Lung (tissue), 13 donors: ENCODE results near the gene GALR3. TPM values are rescaled to one million over a fixed set of nuclear protein-coding genes. Genes with fewer than 3 reads are reported as not detected.

Experiments
- ATAC-seq: fragments of 200-7000 bp; cut with Tn5 transposase; one replicate; pipeline ENCODE4 v1.9.1; 2020; ENCODE audit warnings: moderate number of reproducible peaks; ENCODE audit not compliant: insufficient read depth, low FRiP score
- DNase-seq, 3 donors: peaks; one replicate each; pipeline ENCODE4 v3.0.0-alpha.2; 2013 to 2017
- H3K27ac ChIP-seq, 2 donors: one replicate each; pipeline ENCODE4 v1.5.1; 2013; ENCODE audit warnings: mild to moderate bottlenecking in 2 of 2, moderate library complexity in 2 of 2, control low read depth in 1 of 2, inconsistent platforms in 1 of 2, low read depth in 1 of 2, low read length in 1 of 2
- H3K27me3 ChIP-seq, 3 donors: one replicate each; pipeline ENCODE4 v1.5.1; 2013; ENCODE audit warnings: low read length in 2 of 3; ENCODE audit not compliant: control insufficient read depth in 3 of 3, insufficient read depth in 3 of 3
- H3K36me3 ChIP-seq, 4 donors: one replicate each; pipeline ENCODE4 v1.5.1; 2013; ENCODE audit warnings: low read length in 4 of 4, mild to moderate bottlenecking in 1 of 4, moderate library complexity in 1 of 4; ENCODE audit not compliant: control insufficient read depth in 4 of 4, insufficient read depth in 4 of 4
- H3K4me1 ChIP-seq, 5 donors: one replicate each; pipeline ENCODE4 v1.5.1; 2013; ENCODE audit warnings: low read length in 5 of 5, mild to moderate bottlenecking in 2 of 5, moderate library complexity in 1 of 5; ENCODE audit not compliant: control insufficient read depth in 5 of 5, insufficient read depth in 5 of 5
- H3K4me3 ChIP-seq: one replicate; pipeline ENCODE4 v1.5.1; 2013; ENCODE audit warnings: mild to moderate bottlenecking, control low read depth, moderate library complexity
- H3K9ac ChIP-seq, 2 donors: one replicate each; pipeline ENCODE4 v1.5.1; 2013; ENCODE audit warnings: low read length in 2 of 2, control low read depth in 1 of 2; ENCODE audit not compliant: insufficient read depth in 1 of 2
- H3K9me3 ChIP-seq, 4 donors: one replicate each; pipeline ENCODE4 v1.5.1; 2013; ENCODE audit warnings: low read length in 3 of 4, mild to moderate bottlenecking in 1 of 4, moderate library complexity in 1 of 4; ENCODE audit not compliant: control insufficient read depth in 4 of 4, insufficient read depth in 3 of 4
- CTCF ChIP-seq: IDR thresholded peaks from 2 replicates; pipeline ENCODE4 v1.5.1; 2012; ENCODE audit warnings: mild to moderate bottlenecking; ENCODE audit errors: control extremely low read depth, extremely low read depth
- WGBS, 2 donors: extraction: QIAGEN DNeasy Blood & Tissue Kit; methylation state at CpG; one replicate each; pipeline ENCODE4 v1.1.7; 2013; 5-methylcytosine and 5-hydroxymethylcytosine counted together
- polyA plus RNA-seq, 2 donors: library from polyadenylated mRNA; stranded (reverse); fragments of 200-250 nt; gene quantifications; one replicate each; pipeline ENCODE4 v1.2.1, GENCODE V29; 2013
- small RNA-seq: library from RNA; depleted of rRNA; stranded (forward); fragments of <200 nt; gene quantifications from one replicate; pipeline ENCODE3, GENCODE V24; 2014; ENCODE audit warnings: low replicate concordance
- total RNA-seq, 2 donors: library from RNA; depleted of rRNA in 1 of 2; stranded (reverse); fragments of >200 nt in 1 of 2; gene quantifications; one replicate each; pipeline ENCODE4 v1.2.1, GENCODE V29; 2014 to 2021
- donor health status: control.
- donor health status: control.
- donor health status: Bipolar disorder and iron deficiency.
- donor health status: healthy.
- donor health status: DM: yes; HTN: yes; CAD: no.

Gene GALR3
- total and polyA plus RNA-seq, 4 donors, result not detected

- WGBS, 2 donors, result 81 to 82% methylated on average over 7 of the region's 7 CpGs
- Histone ChIP-seq H3K9me3 (no peaks in the 10 kb centered on the region), H3K27ac (no peak overlapping the region), H3K9ac (no peak overlapping the region), H3K27me3 (no peaks in the 10 kb centered on the region), H3K4me1 (no peaks in the 10 kb centered on the region), H3K4me3 (no peak overlapping the region), H3K36me3 (peaks cover 36 to 49% (median 47%) of the 10 kb centered on the region in 4 donors)
- no peak for DNase-seq
- no peak for ATAC-seq
- no peak for TF ChIP-seq CTCF
Measured at GRCh38 chr22:37870273-37870672, 47.1 kb downstream of the GALR3 start.

Small RNA genes within 50 kb of the gene (small RNA-seq; reads per million reads assigned to genes)
- gene MIR659, result 0.52 reads per million, percentile 62 among the genes with 10 or more reads in this experiment

Other genes starting within 250 kb of the GALR3 start
- gene LGALS2, start 243.3 kb upstream of the GALR3 start, total RNA-seq, result 1 to 10 TPM in 1 of 2 donors, under 1 TPM in 1; 0.89 to 3.1 TPM
- 1 to 10 TPM; 2.4 to 4.3 TPM for gene LGALS2, start 243.3 kb upstream of the GALR3 start, polyA plus RNA-seq
- gene GGA1, start 214.5 kb upstream of the GALR3 start, total RNA-seq, result 10 to 100 TPM; 62.1 to 72.4 TPM
- gene GGA1, start 214.5 kb upstream of the GALR3 start, polyA plus RNA-seq, result 10 to 100 TPM; 51.5 to 53.0 TPM
- 10 to 100 TPM; 14.8 to 20.2 TPM for gene SH3BP1, start 183.7 kb upstream of the GALR3 start, total RNA-seq
- gene SH3BP1, start 183.7 kb upstream of the GALR3 start, polyA plus RNA-seq, result 10 to 100 TPM; 15.9 to 20.0 TPM
- gene PDXP, start 164.7 kb upstream of the GALR3 start, total RNA-seq, result 1 to 10 TPM; 5.7 to 7.4 TPM
- 1 to 10 TPM; 4.4 to 7.3 TPM for gene PDXP, start 164.7 kb upstream of the GALR3 start, polyA plus RNA-seq
- 100 to 1,000 TPM; 347 to 797 TPM for gene LGALS1, start 147.7 kb upstream of the GALR3 start, total RNA-seq
- gene LGALS1, start 147.7 kb upstream of the GALR3 start, polyA plus RNA-seq, result 1,000 to 10,000 TPM; 1,097 to 1,622 TPM
- 10 to 100 TPM; 14.5 to 27.4 TPM for gene NOL12, start 137.0 kb upstream of the GALR3 start, total RNA-seq
- gene NOL12, start 137.0 kb upstream of the GALR3 start, polyA plus RNA-seq, result 10 to 100 TPM; 31.5 to 37.0 TPM
- 100 to 1,000 TPM in 1 of 2 donors, 10 to 100 TPM in 1; 99.3 to 105 TPM for gene TRIOBP, start 126.3 kb upstream of the GALR3 start, total RNA-seq
- gene TRIOBP, start 126.3 kb upstream of the GALR3 start, polyA plus RNA-seq, result 10 to 100 TPM; 37.1 to 70.7 TPM
- 10 to 100 TPM; 11.7 to 17.2 TPM for gene GCAT, start 15.4 kb upstream of the GALR3 start, total RNA-seq
- 10 to 100 TPM in 1 of 2 donors, 1 to 10 TPM in 1; 9.3 to 31.1 TPM for gene GCAT, start 15.4 kb upstream of the GALR3 start, polyA plus RNA-seq
- gene ANKRD54, start 21.0 kb downstream of the GALR3 start, total RNA-seq, result 10 to 100 TPM; 19.8 to 31.8 TPM
- gene ANKRD54, start 21.0 kb downstream of the GALR3 start, polyA plus RNA-seq, result 10 to 100 TPM; 19.3 to 20.2 TPM
- 100 to 1,000 TPM; 281 to 420 TPM for gene EIF3L, start 26.0 kb downstream of the GALR3 start, total RNA-seq
- gene EIF3L, start 26.0 kb downstream of the GALR3 start, polyA plus RNA-seq, result 100 to 1,000 TPM; 175 to 224 TPM
- 10 to 100 TPM; 15.4 to 29.1 TPM for gene MICALL1, start 82.9 kb downstream of the GALR3 start, total RNA-seq
- 10 to 100 TPM; 12.9 to 19.6 TPM for gene MICALL1, start 82.9 kb downstream of the GALR3 start, polyA plus RNA-seq
- 1 to 10 TPM; 1.1 to 4.2 TPM for gene C22orf23, start 130.2 kb downstream of the GALR3 start, total RNA-seq
- 1 to 10 TPM; 1.4 to 1.6 TPM for gene C22orf23, start 130.2 kb downstream of the GALR3 start, polyA plus RNA-seq
- gene POLR2F, start 130.3 kb downstream of the GALR3 start, total RNA-seq, result 10 to 100 TPM; 36.8 to 62.3 TPM
- 100 to 1,000 TPM in 1 of 2 donors, 10 to 100 TPM in 1; 96.9 to 161 TPM for gene POLR2F, start 130.3 kb downstream of the GALR3 start, polyA plus RNA-seq
- gene SOX10, start 161.2 kb downstream of the GALR3 start, total RNA-seq, result under 1 TPM in 1 of 2 donors, not detected in 1; 0.54 TPM
- under 1 TPM in 1 of 2 donors, not detected in 1; 0.10 TPM for gene SOX10, start 161.2 kb downstream of the GALR3 start, polyA plus RNA-seq
- 10 to 100 TPM; 32.4 to 45.6 TPM for gene PICK1, start 234.0 kb downstream of the GALR3 start, total RNA-seq
- gene PICK1, start 234.0 kb downstream of the GALR3 start, polyA plus RNA-seq, result 10 to 100 TPM; 33.3 to 41.4 TPM